22Rv1 (cell line): Measurements from ENCODE around the gene RNF223.
"Not testable (repeated sequence)": the region's sequence is repeated elsewhere in the genome, so short reads cannot be mapped to it uniquely, and the experiment has no call there.

ENCODE experiments used
- H3K27ac ChIP-seq: fragments of 450-650 bp; 2 replicates; pipeline ENCODE4 v1.5.1; 2017
- CTCF ChIP-seq: fragments of 450-650 bp; IDR thresholded peaks from 2 replicates; pipeline ENCODE4 v1.5.1; 2017; ENCODE audit warnings: mild to moderate bottlenecking
- ZFX ChIP-seq: fragments of 450-650 bp; IDR thresholded peaks from 2 replicates; pipeline ENCODE4 v1.6.1; 2017; ENCODE audit warnings: antibody characterized with exemption, borderline replicate concordance

RNF223 gene

DNA sequence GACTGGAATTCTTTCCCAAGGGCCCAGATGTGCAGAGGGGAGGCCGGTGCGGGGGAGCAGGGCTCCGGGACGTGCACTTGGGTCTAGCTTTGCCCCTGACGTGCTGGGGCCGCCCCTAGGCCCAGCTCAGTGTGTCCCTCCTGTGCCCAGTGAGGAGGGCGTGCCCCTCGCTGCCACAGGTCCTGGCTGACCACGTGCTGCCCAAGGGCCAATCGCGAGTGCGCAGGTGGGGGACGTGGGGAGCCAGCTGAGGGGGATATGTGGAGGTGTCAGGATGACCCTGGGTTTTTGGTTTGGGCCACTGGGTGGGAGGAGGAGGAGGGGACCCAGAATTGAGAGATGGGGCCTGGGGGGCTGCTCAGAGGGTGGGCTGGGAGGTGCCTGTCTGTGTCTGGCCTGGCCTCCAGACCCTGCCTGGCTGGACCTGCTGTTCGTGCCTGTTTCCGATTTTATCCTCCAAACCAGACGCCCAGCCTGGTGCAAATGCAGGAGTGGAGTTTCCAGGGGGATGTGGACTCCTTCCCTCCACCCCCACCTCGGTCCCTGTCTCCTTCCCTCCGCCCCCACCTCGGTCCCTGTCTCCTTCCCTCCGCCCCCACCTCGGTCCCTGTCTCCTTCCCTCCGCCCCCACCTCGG lies 6.1 kb upstream of the RNF223 start:
- TF ChIP-seq ZFX (no peak), CTCF (no peak)
- peak overlapping the region; percentile 85 for H3K27ac ChIP-seq

DNA sequence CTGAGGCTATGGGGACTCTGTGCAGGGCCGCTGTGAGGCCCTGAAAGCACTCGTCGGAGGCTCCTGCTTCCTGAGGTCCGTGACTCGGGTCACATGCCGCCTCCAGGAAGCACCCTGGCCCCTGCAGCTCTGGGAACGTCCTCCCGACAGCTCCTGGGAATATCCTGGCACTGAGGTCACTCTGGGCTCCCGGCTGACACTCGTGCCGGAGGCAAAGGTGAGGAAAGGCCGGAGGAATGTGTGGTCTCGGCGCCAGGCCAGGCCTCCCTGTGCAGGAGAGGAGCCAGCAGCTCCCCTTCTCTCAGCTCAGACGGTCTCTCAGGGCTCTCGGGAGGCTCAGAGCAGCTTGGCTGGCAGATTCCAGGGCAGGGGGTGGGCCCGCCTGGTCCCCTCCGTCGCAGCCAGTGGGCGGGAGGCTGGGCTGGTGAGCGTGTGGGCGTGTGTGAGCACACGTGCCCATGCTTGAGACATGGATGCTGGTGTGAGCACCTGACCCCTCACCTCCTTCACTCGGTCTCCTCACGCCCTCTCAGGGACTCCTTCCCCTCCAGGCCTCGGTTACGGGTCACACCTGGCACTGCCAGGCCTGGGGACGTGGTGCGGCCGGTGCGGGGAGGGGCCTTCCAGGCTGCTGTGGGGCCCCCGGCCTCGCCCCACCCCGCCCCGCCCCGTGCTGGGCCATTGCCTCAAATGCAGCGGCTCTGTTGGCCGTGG lies 5.5 kb upstream of the RNF223 start:
- H3K27ac ChIP-seq: peak overlapping the region; percentile 85

DNA sequence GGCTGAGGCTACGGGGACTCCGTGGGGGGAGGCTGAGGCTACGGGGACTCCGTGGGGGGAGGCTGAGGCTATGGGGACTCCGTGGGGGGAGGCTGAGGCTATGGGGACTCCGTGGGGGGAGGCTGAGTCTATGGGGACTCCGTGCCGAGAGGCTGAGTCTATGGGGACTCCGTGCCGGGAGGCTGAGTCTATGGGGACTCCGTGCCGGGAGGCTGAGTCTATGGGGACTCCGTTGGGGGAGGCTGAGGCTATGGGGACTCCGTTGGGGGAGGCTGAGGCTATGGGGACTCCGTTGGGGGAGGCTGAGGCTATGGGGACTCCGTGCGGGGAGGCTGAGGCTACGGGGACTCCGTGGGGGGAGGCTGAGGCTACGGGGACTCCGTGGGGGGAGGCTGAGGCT lies 3.3 kb upstream of the RNF223 start:
- H3K27ac ChIP-seq: not testable (repeated sequence)

More for the DNA sequence above, 5.5 kb upstream of the RNF223 start:
- no peak for TF ChIP-seq CTCF
- TF ChIP-seq ZFX: no peak

GRCh38 chr1:1075148-1075935 lies 1.2 kb upstream of the RNF223 start:
- TF ChIP-seq ZFX (no peak), CTCF (no peak)
- H3K27ac ChIP-seq: peak overlapping the region; percentile 59; the same call in 1 of the 2 replicates

DNA sequence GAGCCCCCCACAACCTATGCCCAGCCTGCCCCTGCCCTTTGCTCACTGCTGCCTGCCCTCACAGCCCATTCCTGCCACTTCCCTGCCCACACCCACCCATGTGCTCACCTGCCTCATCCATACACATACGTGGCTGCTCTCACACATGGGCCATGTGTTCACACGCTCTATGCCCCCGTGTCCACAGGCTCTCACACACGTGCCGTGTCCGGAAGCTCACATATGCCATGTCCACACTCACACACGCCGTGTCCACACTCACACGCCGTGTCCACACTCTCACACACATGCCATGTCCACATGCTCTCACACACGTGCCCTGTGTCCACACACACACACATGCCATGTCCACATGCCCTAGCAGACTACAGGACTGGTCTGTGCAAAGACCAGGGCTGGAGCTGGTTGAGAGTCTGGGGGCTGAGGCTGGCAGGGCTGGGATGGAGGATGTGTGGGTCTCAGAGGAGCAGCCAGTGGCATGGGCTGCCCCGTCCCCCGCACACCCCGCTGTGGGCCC lies 583 bp upstream of the RNF223 start:
- TF ChIP-seq ZFX (no peak), CTCF (no peak)
- peak overlapping the region; percentile 59 for H3K27ac ChIP-seq

GRCh38 chr1:1072849-1073742 lies 1.0 kb downstream of the RNF223 start:
- no peak overlapping the region for H3K27ac ChIP-seq
- TF ChIP-seq ZFX: no peak
- no peak for TF ChIP-seq CTCF

GRCh38 chr1:1072299-1072848 lies 1.7 kb downstream of the RNF223 start:
- TF ChIP-seq CTCF (no peak), ZFX (no peak)
- H3K27ac ChIP-seq: no peak overlapping the region
